GM12892 (cell line): ENCODE data around the gene ALKAL2.

Experiments
- POLR2A ChIP-seq: IDR thresholded peaks from 2 replicates; pipeline ENCODE4 v1.6.1; 2011; ENCODE audit warnings: low read depth, low read length, control low read depth
- TAF1 ChIP-seq: IDR thresholded peaks from 2 replicates; pipeline ENCODE4 v1.6.1; 2011; ENCODE audit warnings: low read depth, mild to moderate bottlenecking, control low read depth, low read length, borderline replicate concordance

DNA sequence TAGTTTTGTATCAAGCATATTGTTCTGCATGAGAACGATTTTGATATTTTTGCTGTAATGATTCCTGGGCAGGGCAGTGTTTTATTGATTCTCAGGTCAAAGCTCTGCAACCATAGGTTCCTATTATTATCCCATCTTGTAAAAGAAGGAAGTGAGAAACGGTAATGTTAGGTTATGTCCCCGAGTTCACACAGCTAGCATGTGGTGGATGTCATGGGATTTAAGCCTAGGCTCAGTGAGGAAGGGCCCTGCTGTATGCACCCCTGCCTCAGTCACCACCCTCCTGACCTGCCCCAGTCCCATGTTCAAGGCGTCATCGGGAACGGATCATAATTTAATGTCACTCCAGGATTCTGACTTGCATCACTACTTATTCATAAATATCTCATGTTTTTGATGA is 12.4 kb downstream of the ALKAL2 start:
- TF ChIP-seq TAF1 = no peak
- no peak for TF ChIP-seq POLR2A
